Body of pancreas (tissue), 4 donors: ENCODE data around the gene EPSTI1.

Experiments used
- CTCF ChIP-seq, 7 experiments: fragments of 450-650 bp in 4 of 7; fragments of 200-600 bp in 3 of 7; sonication (generic) in 3 of 7; IDR thresholded peaks; one replicate each; pipeline ENCODE4 v1.5.1; 2016 to 2019; ENCODE audit warnings: antibody characterized with exemption in 7 of 7
- POLR2A ChIP-seq, 3 donors: fragments of 450-650 bp; IDR thresholded peaks; one replicate each; pipeline ENCODE4 v1.6.1; 2016; ENCODE audit warnings: antibody characterized with exemption in 3 of 3, mild to moderate bottlenecking in 2 of 3

- no peak for TF ChIP-seq CTCF (IDR thresholded peaks at IDR 0.05)
- TF ChIP-seq POLR2A (IDR thresholded peaks at IDR 0.05), result no peak
These were observed 115.0 kb downstream of the EPSTI1 start for GRCh38 chr13:42876887-42877545.
